Measurements from ENCODE around the gene TRIP4. TPM values are rescaled to one million over a fixed set of nuclear protein-coding genes. Genes with fewer than 3 reads are reported as not detected.

Gene TRIP4
- total and polyA plus RNA-seq, 2 of the 8 experiments (the other 6 are each of a cell fraction or from before 2014, with no cell fraction given): 6.2 to 18.9 TPM

GRCh38 chr15:64466408-64467141, 78.9 kb downstream of the TRIP4 start:
- 88% methylated on average over 4 of the region's 4 CpGs; no CpG with 5 or more reads in 1 of the 2 experiments for WGBS, 2 experiments (ENCODE audit: extremely low coverage in 1 of 2, insufficient coverage in 1 of 2, insufficient read length in 1 of 2, insufficient replicate concordance in 2 of 2, low coverage in 1 of 2, low lambda C conversion rate in 2 of 2, missing lambda C conversion rate in 1 of 2)
- Histone ChIP-seq H4K8ac (ENCODE audit: extremely low read depth, insufficient read depth, low read length) (no peak overlapping the region), H3K4me1 (replicated peaks in 1 of 4; ENCODE audit: control insufficient read depth in 3 of 4, insufficient read depth in 4 of 4, low read length in 3 of 4) (peaks cover 2 to 14% (median 11%) of the 10 kb centered on the region in 4 experiments), H3K4me2 (ENCODE audit: insufficient read depth in 1 of 2, low read depth in 2 of 2, low read length in 2 of 2) (0 out of 4 replicates have a peak overlapping the region, but pooled peaks of 1 of the 2 experiments have one; percentile 9), H3K79me1 (ENCODE audit: low read depth, low read length) (peaks cover 6% of the 10 kb centered on the region; the same call in 1 of the 2 replicates), H3K23ac (ENCODE audit: insufficient read length) (no peak overlapping the region), H3K27me3 (replicated peaks in 1 of 4; ENCODE audit: control insufficient read depth in 3 of 4, extremely low read depth in 1 of 4, insufficient read depth in 3 of 4, low read length in 3 of 4) (no peaks in the 10 kb centered on the region), H3K9ac (replicated peaks in 1 of 4; ENCODE audit: extremely low read depth in 1 of 4, low read depth in 3 of 4, low read length in 3 of 4) (no peak overlapping the region; a peak in 2 of 7 replicates), H2BK20ac (ENCODE audit: low read length) (no peak overlapping the region), H2AK5ac (ENCODE audit: low read depth, low read length) (no peak overlapping the region), H3K27ac (ENCODE audit: low read depth, low read length) (no peak overlapping the region), H3K18ac (ENCODE audit: extremely low read depth, low read length) (no peak overlapping the region), H2AFZ (ENCODE audit: low read length) (no peak overlapping the region), H2BK120ac (replicated peaks; ENCODE audit: low read depth, low read length) (no peak overlapping the region), H3K9me3 (ENCODE audit: insufficient read depth in 2 of 2, low read depth in 1 of 2, low read length in 1 of 2) (no peaks in the 10 kb centered on the region), H4K5ac (ENCODE audit: insufficient read length, low read depth, low read length) (no peak overlapping the region), H4K20me1 (replicated peaks in 1 of 2; ENCODE audit: control insufficient read depth in 1 of 2, insufficient read depth in 2 of 2, low read length in 2 of 2) (peaks cover 13 to 21% of the 10 kb centered on the region in 2 experiments), H2BK15ac (ENCODE audit: low read length) (no peak overlapping the region), H2BK5ac (ENCODE audit: low read depth, low read length) (no peak overlapping the region), H3K36me3 (ENCODE audit: control insufficient read depth in 2 of 4, insufficient read depth in 4 of 4, low read length in 3 of 4) (peaks cover 0 to 2% (median 0%) of the 10 kb centered on the region in 4 experiments; a peak in 1 of 8 replicates), H3K4me3 (ENCODE audit: extremely low read depth in 1 of 4, insufficient read depth in 2 of 4, low read depth in 3 of 4, low read length in 4 of 4) (no peak overlapping the region), H3K79me2 (ENCODE audit: control insufficient read depth in 1 of 2, insufficient read depth in 2 of 2, low read length in 2 of 2) (peaks cover 35 to 98% of the 10 kb centered on the region in 2 experiments), H3K4ac (replicated peaks; ENCODE audit: insufficient read length, low read depth, low read length) (no peak overlapping the region), H4K91ac (replicated peaks; ENCODE audit: insufficient read length, low read length) (no peak overlapping the region), H3K14ac (ENCODE audit: insufficient read length) (no peak overlapping the region), H2BK12ac (ENCODE audit: low read depth, low read length) (no peak overlapping the region), H3K23me2 (ENCODE audit: low read depth, low read length) (no peaks in the 10 kb centered on the region; the same call in 1 of the 2 replicates), H3K56ac (replicated peaks; ENCODE audit: insufficient read length, low read depth, low read length) (no peak overlapping the region)
- DNase-seq (ENCODE audit: low read depth in 1 of 2, low spot score in 2 of 2) (no peak), FAIRE-seq (no peak)
- ChIA-PET CTCF (ENCODE audit: partially characterized antibody) (interaction anchor here (0.5 to 1.2 kb wide), 5 partner anchors 25 to 314 kb away, joined by 3 to 5 read pairs (median 4); no protein-coding TSS in a partner anchor), POLR2A (ENCODE audit: partially characterized antibody) (interaction anchor here (1.1 to 7.1 kb wide), 3 partner anchors 11 to 95 kb away, joined by 3 to 43 read pairs (median 4); no protein-coding TSS in a partner anchor)
- TF ChIP-seq CTCF (IDR thresholded peaks at IDR 0.05; ENCODE audit: control extremely low read depth in 1 of 3, insufficient read depth in 1 of 3, low read depth in 1 of 3, low read length in 3 of 3) (no peak), TEAD4 (IDR thresholded peaks at IDR 0.05; ENCODE audit: low read depth, low read length) (no peak), HDAC2 (IDR thresholded peaks at IDR 0.05; ENCODE audit: borderline replicate concordance in 1 of 2, low read depth in 2 of 2, low read length in 2 of 2) (no peak), KDM5A (IDR thresholded peaks at IDR 0.05; ENCODE audit: low read length) (no peak), RFX5 (IDR thresholded peaks at IDR 0.05; ENCODE audit: borderline replicate concordance, low read depth, low read length) (no peak), EP300 (IDR thresholded peaks at IDR 0.05; ENCODE audit: borderline replicate concordance in 1 of 2, low read depth in 2 of 2, low read length in 2 of 2) (no peak), CREB1 (IDR thresholded peaks at IDR 0.05) (no peak), CTBP2 (IDR thresholded peaks at IDR 0.05; ENCODE audit: borderline replicate concordance, insufficient read depth, insufficient read length, low read length) (no peak), TAF1 (IDR thresholded peaks at IDR 0.05; ENCODE audit: low read depth, low read length) (no peak)
